ENCODE results near the gene BMP8B.
A peak's percentile ranks its signal among the peaks of the same experiment; 100 is the strongest.
"Not testable (repeated sequence)": the region's sequence is repeated elsewhere in the genome, so short reads cannot be mapped to it uniquely, and the experiment has no call there.

BMP8B gene

GRCh38 chr1:39788758-39789570 is at the start of gene BMP8B:
TSS of gene BMP8B (minus strand) at chr1:39788865. CDS start at chr1:39788485, 380 bp downstream.
- DNase-seq, result peak; percentile 57

- DNase-seq, result no peak
Observed at GRCh38 chr1:39836595-39837110, 48.0 kb upstream of the BMP8B start.

GRCh38 chr1:39835935-39836594 is 47.4 kb upstream of the BMP8B start:
- no peak for DNase-seq

- DNase-seq, result no peak
Observed at GRCh38 chr1:39835110-39835509, 46.4 kb upstream of the BMP8B start.

GRCh38 chr1:39833621-39834385 is 45.1 kb upstream of the BMP8B start:
- DNase-seq, result no peak

GRCh38 chr1:39833121-39833520 is 44.5 kb upstream of the BMP8B start:
- DNase-seq, result no peak

GRCh38 chr1:39832294-39832693 is 43.6 kb upstream of the BMP8B start:
- DNase-seq, result no peak

- no peak for DNase-seq
Observed at GRCh38 chr1:39829791-39830533, 41.3 kb upstream of the BMP8B start.

- no peak for DNase-seq
Observed at GRCh38 chr1:39828734-39829133, 40.1 kb upstream of the BMP8B start.

GRCh38 chr1:39828255-39828654 is 39.6 kb upstream of the BMP8B start:
- DNase-seq, result not testable (repeated sequence)

GRCh38 chr1:39827201-39827600 is 38.5 kb upstream of the BMP8B start:
- DNase-seq, result no peak

- DNase-seq, result no peak
Observed at GRCh38 chr1:39826583-39826982, 37.9 kb upstream of the BMP8B start.

GRCh38 chr1:39825432-39825941 is 36.8 kb upstream of the BMP8B start:
- no peak for DNase-seq

- DNase-seq, result not testable (repeated sequence)
Observed at GRCh38 chr1:39823450-39823849, 34.8 kb upstream of the BMP8B start.

GRCh38 chr1:39822146-39822545 is 33.5 kb upstream of the BMP8B start:
- no peak for DNase-seq

GRCh38 chr1:39819091-39819812 is 30.6 kb upstream of the BMP8B start:
- DNase-seq, result no peak

- DNase-seq, result no peak
Observed at GRCh38 chr1:39818482-39818881, 29.8 kb upstream of the BMP8B start.

- DNase-seq, result not testable (repeated sequence)
Observed at GRCh38 chr1:39817091-39817932, 28.6 kb upstream of the BMP8B start.

- peak; percentile 78 for DNase-seq
Observed at GRCh38 chr1:39816415-39817090, 27.9 kb upstream of the BMP8B start.

GRCh38 chr1:39812913-39813312 is 24.2 kb upstream of the BMP8B start:
- no peak for DNase-seq

All from T1000 (cell line).